ENCODE measurements around the gene TNRC18. TPM values are rescaled to one million over a fixed set of nuclear protein-coding genes. Genes with fewer than 3 reads are reported as not detected.

Gene TNRC18
- total and polyA plus RNA-seq, 2 of the 8 experiments (the other 6 are each of a cell fraction or from before 2014, with no cell fraction given), result 1.7 to 8.6 TPM

DNA sequence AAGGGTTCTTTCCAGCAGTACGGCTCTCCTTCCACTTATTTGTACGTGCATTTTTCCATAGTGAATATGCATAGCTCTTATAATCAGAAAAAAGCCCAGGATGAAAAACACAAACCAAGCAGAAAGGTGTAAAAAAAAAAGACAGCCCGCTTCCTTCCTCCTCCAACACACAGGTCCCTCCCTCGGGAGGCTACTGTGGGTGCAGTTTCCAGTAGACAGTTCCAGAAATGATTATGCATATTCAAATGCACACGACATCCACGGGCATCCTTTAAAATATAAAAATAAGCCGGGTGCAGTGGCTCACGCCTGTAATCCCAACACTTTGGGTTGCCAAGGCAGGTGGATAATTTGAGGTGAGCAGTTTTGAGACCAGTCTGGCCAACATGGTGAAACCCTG is 59.9 kb downstream of the TNRC18 start (continued):
- no peak for TF ChIP-seq YY1 (IDR thresholded peaks at IDR 0.05; ENCODE audit: low read depth, low read length)
- no peak for TF ChIP-seq SUZ12 (IDR thresholded peaks at IDR 0.05; ENCODE audit: low read length)
